Measurements from ENCODE around the gene CACNA1C.

DNA sequence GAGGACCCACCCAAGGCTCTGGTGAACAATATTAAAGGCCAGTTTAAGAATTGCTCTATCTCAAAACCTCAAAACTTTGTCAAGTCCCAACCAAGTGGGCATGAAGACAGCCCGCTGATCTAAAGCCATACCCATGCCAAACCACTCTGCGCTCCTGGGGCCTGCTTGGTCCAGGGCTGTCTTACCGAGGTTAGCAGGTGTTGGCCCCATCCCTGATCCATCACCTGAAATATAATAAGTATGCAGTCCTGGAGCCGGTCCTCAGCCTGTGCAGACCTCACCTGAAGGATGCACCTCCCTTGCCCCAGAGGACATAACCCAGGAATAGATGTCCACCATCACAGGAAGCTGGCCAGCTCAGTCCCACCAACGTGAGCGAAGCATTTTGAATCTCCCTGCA is 543.7 kb downstream of the CACNA1C start:
- TF ChIP-seq POLR2A (IDR thresholded peaks at IDR 0.05), result no peak
- TF ChIP-seq, protein P1, sequence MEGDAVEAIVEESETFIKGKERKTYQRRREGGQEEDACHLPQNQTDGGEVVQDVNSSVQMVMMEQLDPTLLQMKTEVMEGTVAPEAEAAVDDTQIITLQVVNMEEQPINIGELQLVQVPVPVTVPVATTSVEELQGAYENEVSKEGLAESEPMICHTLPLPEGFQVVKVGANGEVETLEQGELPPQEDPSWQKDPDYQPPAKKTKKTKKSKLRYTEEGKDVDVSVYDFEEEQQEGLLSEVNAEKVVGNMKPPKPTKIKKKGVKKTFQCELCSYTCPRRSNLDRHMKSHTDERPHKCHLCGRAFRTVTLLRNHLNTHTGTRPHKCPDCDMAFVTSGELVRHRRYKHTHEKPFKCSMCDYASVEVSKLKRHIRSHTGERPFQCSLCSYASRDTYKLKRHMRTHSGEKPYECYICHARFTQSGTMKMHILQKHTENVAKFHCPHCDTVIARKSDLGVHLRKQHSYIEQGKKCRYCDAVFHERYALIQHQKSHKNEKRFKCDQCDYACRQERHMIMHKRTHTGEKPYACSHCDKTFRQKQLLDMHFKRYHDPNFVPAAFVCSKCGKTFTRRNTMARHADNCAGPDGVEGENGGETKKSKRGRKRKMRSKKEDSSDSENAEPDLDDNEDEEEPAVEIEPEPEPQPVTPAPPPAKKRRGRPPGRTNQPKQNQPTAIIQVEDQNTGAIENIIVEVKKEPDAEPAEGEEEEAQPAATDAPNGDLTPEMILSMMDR (IDR thresholded peaks at IDR 0.05), result no peak
